GM12873 (cell line): ENCODE measurements around the gene PRSS33.

Source experiments
- CTCF ChIP-seq: IDR thresholded peaks from 2 replicates; pipeline ENCODE4 v1.5.1; 2012; ENCODE audit warnings: low read depth, mild to moderate bottlenecking, moderate library complexity, low read length, control low read depth; ENCODE audit not compliant: insufficient read depth; ENCODE audit errors: missing control alignments

PRSS33 gene

DNA sequence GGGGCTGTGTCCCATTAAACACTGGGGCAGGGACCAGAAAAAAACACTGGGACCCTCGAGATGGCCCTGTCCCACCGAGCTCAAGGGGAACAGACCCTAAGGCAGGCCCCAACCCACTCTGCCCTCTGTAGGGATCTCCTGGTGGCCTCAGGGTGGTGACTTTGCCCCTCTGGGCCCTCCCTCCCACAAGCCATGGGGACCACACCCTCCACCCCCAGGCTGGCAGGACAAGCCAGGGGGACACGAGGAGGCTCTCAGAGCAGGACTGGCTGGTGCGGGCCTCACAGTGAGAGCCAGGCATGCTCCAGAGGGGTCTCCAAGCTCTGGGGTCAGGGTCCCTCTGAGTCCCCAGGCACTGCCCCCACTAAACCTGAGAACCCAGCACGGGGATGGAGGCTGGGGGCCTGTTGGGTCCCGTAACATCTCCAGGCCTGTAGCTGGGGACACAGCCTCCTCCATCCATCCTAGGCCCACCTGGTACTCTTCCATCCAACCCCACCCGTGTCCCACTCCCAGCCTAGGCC lies 49.4 kb downstream of the PRSS33 start:
- no peak for TF ChIP-seq CTCF

GRCh38 chr16:2737238-2737605 lies 50.1 kb downstream of the PRSS33 start:
- TF ChIP-seq CTCF: no peak

GRCh38 chr16:2736476-2737237 lies 50.7 kb downstream of the PRSS33 start:
- no peak for TF ChIP-seq CTCF

GRCh38 chr16:2734844-2735515 lies 52.4 kb downstream of the PRSS33 start:
- no peak for TF ChIP-seq CTCF
